ENCODE results near the gene SHISA7.

- no peak for TF ChIP-seq POLR2A (IDR thresholded peaks at IDR 0.05; ENCODE audit: low read length)
- no peak for TF ChIP-seq GATA1 (IDR thresholded peaks at IDR 0.05; ENCODE audit: low read depth, low read length)
These were observed 1.5 kb upstream of the SHISA7 start for GRCh38 chr19:55444646-55445045.
